Stimulated activated CD8-positive, alpha-beta memory T cell treated with anti-CD3 and anti-CD28 coated beads, Interleukin-15, amount 100 ng/mL, for 1 hour (primary cell): Measurements from ENCODE around the gene RNF115.
"Not testable (repeated sequence)": the region's sequence is repeated elsewhere in the genome, so short reads cannot be mapped to it uniquely, and the experiment has no call there.

Experiments used
- DNase-seq: peaks from one replicate; pipeline ENCODE4 v3.0.0-alpha.2; 2020; ENCODE audit warnings: low read depth

The RNF115 gene

GRCh38 chr1:145777357-145778145 lies 46.3 kb downstream of the RNF115 start:
- no peak for DNase-seq

DNA sequence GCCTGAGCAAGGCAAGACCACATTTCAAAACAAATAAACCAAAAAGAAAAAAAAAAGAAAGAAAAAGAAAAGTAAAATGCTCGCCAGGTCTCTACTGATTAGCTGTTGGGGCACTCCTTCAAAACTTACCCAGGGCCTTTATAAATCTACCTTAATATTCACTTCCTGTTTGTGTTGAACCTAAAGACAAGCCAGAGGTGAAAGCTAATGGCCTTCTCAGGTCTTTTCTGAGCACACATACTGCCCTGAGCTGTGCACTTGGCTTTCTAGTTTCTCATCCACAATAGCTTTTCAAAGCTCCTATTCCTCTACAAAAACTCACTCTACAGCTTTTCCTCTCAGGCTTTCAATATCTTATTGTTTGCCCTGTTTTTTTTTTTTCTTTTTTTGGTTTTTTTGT lies 50.5 kb downstream of the RNF115 start:
- no peak for DNase-seq

DNA sequence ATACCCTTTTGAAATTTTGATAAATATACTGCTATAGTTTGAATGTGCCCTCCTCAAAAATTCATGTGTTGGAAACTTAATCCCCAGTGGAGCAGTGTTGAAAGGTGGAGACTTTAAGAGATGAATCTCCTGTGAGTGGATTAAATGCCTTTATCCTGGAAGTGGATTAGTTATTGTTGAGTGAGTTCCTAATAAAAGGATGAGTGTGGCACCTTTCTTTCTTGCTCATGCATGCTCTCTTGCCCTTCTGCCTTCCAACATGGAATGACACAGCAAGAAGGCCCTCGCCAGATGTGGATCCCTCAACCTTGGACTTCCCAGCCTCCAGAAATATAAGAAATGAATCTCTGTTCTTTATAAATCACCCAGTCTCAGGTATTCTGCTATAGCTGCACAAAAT lies 52.8 kb downstream of the RNF115 start:
- no peak for DNase-seq

GRCh38 chr1:145768004-145768403 lies 55.9 kb downstream of the RNF115 start:
- not testable (repeated sequence) for DNase-seq

GRCh38 chr1:145766926-145767325 lies 57.0 kb downstream of the RNF115 start:
- DNase-seq = not testable (repeated sequence)

GRCh38 chr1:145765585-145766360 lies 58.1 kb downstream of the RNF115 start:
- not testable (repeated sequence) for DNase-seq

DNA sequence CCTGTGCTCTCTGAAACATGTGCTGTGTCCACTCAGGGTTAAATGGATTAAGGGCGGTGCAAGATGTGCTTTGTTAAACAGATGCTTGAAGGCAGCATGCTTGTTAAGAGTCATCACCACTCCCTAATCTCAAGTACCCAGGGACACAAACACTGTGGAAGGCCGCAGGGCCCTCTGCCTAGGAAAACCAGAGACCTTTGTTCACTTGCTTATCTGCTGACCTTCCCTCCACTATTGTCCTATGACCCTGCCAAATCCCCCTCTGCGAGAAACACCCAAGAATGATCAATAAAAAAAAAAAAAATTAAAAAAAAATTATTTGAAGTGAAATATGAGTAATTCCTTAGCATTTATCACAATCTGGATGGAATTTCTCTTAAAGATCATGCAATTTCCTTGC lies 58.8 kb downstream of the RNF115 start:
- DNase-seq = not testable (repeated sequence)

DNA sequence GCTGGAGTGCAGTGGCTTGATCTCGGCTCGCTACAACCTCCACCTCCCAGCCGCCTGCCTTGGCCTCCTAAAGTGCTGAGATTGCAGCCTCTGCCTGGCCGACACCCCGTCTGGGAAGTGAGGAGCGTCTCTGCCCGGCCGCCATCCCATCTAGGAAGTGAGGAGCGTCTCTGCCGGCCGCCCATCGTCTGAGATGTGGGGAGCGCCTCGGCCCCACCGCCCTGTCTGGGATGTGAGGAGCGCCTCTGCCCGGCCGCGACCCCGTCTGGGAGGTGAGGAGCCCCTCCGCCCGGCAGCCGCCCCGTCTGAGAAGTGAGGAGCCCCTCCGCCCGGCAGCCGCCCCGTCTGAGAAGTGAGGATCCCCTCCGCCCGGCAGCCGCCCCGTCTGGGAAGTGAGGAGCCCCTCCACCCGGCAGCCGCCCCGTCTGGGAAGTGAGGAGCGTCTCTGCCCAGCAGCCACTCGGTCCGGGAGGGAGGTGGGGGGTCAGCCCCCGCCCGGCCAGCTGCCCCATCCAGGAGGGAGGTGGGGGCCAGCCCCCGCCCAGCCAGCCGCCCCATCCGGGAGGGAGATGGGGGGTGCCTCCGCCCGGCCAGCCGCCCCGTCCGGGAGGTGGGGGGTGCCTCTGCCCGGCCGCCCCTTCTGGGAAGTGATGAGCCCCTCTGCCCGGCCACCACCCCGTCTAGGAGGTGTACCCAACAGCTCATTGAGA lies 59.5 kb downstream of the RNF115 start:
- DNase-seq = not testable (repeated sequence)

DNA sequence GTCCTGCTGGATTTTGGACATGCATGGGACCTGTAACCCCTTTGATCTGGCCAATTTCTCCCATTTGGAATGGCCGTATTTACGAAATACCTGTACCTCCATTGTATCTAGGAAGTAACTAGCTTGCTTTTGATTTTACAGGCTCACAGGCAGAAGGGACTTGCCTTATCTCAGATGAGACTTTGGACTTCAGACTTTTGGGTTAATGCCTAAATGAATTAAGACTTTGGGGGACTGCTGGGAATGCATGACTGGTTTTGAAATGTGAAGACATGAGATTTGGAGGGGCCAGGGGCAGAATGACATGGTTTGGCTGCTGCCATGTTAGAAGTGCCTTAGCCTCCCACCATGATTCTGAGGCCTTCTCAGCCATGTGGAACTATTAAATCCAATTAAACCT lies 61.9 kb downstream of the RNF115 start:
- not testable (repeated sequence) for DNase-seq

GRCh38 chr1:145761498-145761897 lies 62.4 kb downstream of the RNF115 start:
- DNase-seq = not testable (repeated sequence)

GRCh38 chr1:145760395-145760949 lies 63.4 kb downstream of the RNF115 start:
- not testable (repeated sequence) for DNase-seq

GRCh38 chr1:145759721-145760120 lies 64.2 kb downstream of the RNF115 start:
- no peak for DNase-seq

- no peak for DNase-seq
Measured at GRCh38 chr1:145758575-145758974, 65.3 kb downstream of the RNF115 start.

DNA sequence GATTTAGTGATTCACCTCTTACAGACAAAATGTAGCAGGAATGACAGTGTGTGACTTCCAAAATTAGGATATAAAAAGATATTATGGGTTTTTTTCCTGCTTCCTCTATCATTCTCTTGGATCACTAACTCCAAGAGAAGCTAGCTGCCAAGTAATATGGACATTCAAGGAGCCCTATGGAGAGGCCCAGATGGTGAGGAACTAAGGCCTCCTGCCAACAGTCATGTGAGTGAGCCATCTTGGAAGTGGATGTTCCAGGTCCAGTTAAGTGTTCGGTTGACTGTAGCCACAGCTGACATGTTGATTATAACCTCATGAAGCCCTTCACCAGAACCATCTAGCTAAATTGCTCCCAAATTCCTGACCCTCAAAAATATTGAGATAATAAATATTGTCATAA lies 65.8 kb downstream of the RNF115 start:
- no peak for DNase-seq

DNA sequence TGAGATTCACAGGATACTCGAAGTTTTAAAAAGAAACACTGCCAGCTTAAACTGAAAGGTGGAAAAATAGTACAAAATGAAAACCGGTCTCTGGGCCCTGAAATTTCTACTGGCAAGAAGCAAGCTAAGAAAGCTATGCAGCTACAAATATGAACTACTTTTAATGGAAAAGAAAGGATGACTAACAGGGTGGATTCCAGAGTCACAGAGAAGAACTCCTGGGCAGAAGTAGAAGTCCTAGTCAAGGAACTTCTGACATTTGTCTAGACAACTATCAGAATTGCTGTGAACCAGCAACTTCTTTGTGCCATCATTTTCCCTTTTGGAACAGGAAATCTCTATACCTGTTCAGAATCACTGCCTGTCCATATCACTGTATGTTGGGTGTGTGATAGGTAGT lies 66.5 kb downstream of the RNF115 start:
- DNase-seq = no peak

DNA sequence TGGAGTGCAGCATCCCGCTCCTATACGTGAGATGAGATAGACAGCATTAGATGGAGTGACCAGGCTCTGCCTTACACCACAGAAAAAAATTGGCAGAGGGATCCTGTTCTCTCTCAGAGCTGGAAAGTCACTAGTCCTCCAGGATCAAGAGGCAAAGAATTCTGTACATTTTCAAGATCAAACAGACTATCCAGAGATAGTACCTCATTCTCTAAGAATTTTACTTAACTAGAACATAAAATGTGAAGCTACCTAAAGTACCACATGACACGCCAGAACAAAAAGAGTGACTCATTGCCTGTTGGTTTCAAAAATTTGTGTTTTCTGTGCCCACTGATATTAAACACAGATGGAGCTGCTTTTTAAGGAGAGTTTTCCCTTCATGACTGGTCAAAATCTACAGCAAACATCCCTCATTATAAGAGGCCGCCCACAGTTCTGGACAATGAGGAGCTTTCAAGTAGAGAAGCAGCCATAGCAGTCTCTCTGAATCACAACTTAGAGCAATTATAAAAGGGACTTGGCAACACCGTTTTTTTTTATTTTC lies 72.3 kb downstream of the RNF115 start:
- DNase-seq = no peak

GRCh38 chr1:145750426-145750825 lies 73.5 kb downstream of the RNF115 start:
- DNase-seq = no peak

DNA sequence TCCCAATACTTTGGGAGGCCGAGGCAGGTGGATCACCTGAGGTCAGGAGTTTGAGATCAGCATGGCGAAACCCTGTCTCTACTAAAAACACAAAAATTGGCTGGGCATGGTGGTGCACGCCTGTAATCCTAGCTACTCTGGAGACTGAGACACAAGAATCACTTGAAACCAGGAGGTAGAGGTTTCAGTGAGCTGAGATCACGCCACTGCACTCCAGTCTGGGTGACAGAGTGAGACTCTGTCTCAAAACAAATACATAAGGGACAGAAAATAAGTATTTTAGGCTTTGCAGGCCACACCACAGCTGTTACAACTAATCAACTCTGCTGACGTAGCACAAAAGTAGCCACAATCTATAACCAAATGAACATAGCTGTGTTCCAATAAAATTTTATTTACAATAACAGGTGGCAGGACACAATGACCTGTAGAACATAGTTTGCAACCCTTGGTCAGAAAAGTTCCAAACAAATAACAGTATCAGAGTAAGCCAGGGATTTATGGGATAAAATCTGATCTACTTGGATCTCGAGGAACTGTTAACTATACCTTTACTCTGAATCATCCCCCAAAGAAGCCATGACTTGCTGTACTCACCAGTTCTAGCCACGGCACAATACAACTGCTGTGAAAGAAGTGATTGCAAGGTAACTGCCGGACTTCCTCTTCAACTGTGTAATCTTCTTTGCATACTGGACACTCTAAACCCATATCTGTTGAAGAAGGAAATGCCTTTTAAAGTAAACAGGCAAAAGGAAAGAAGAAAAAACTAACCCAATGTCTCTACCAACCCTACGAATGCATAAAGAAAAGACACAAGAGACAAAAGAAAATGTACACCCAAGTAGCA lies 76.3 kb downstream of the RNF115 start:
- no peak for DNase-seq

GRCh38 chr1:145740269-145740668 lies 83.6 kb downstream of the RNF115 start:
- DNase-seq = no peak

GRCh38 chr1:145736191-145736590 lies 87.7 kb downstream of the RNF115 start:
- no peak for DNase-seq

GRCh38 chr1:145730900-145731299 lies 93.0 kb downstream of the RNF115 start:
- no peak for DNase-seq
